ENCODE data around the gene RBM38. TPM values are rescaled to one million over a fixed set of nuclear protein-coding genes. Genes with fewer than 3 reads are reported as not detected.

RBM38 gene
- polyA plus RNA-seq, 2 of the 4 experiments (the other 2 are of a cell fraction): 6.6 to 14.2 TPM

DNA sequence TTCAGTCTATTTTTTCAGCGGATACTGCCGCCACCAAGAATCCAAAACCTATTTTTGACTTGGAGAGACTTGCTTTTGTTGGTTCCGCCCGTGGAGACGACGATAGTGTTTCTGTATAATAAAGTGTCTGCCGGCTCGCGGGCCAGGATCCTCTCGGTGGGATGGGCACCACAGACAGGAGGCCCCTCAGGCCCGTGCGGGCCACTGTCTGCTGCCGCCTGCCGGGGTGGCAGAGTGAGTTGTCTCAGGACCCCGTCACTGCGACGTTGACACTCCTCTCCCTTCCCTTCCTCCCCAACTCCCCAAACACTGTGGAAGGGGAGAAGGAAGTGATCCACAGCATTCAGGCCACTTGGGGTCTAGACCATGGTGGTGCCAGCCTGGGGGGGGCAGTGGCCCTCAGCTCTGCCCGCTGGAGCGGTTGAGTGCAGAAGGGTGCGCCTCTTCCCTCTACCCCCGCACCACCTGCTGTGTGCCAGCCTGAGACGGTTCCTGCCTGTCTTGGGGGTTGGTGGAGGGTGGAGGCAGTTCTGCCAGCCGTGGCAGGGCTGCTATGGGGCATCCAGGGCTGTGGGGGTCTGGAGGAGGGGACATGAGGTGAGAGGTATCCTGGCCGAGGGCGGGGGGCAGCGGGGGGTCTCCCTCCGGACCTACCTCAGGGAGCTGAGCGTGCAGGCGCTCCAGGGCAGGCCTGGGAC is 17.5 kb downstream of the RBM38 start:
- POLR2A ChIA-PET: no interaction called here

DNA sequence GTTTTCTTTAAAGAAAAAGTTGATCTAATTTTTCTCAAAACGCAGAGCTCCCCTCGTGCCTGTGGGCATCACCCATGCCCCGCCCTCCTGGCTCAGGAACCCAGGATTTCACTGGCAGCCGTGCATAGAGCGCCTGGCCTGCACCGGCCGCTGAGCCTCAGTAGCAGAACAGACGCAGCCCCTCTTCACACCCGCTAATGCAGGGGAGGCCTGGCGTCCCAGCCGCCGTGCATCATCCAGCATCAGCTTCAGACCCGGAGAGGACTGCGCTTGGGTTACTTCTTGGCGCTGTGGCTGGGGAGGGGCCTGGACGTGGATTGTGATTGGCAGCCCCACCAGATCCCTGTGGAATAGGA is 18.1 kb downstream of the RBM38 start:
- TF ChIP-seq, protein P1, sequence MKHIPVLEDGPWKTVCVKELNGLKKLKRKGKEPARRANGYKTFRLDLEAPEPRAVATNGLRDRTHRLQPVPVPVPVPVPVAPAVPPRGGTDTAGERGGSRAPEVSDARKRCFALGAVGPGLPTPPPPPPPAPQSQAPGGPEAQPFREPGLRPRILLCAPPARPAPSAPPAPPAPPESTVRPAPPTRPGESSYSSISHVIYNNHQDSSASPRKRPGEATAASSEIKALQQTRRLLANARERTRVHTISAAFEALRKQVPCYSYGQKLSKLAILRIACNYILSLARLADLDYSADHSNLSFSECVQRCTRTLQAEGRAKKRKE (CRISPR knock-in tag; IDR thresholded peaks at IDR 0.05; ENCODE audit: low read depth): no peak
- TF ChIP-seq NPAS2 (CRISPR knock-in tag; IDR thresholded peaks at IDR 0.05; ENCODE audit: borderline replicate concordance): no peak
- no peak for TF ChIP-seq MAZ (IDR thresholded peaks at IDR 0.05; ENCODE audit: borderline replicate concordance, low read depth, low read length)
- no peak for TF ChIP-seq FOSL2 (IDR thresholded peaks at IDR 0.05)
- no peak for TF ChIP-seq FOSL2 (CRISPR knock-in tag; IDR thresholded peaks at IDR 0.05)
- TF ChIP-seq HOXA7 (CRISPR knock-in tag; IDR thresholded peaks at IDR 0.05): no peak
- TF ChIP-seq FOSB (CRISPR knock-in tag; IDR thresholded peaks at IDR 0.05): no peak
- TF ChIP-seq FOXS1 (CRISPR knock-in tag; IDR thresholded peaks at IDR 0.05): no peak
- ATAC-seq: no peak

More for the DNA sequence above, 17.5 kb downstream of the RBM38 start:
- no peak overlapping the region for H3K27ac ChIP-seq
- no peaks in the 10 kb centered on the region for H3K4me1 ChIP-seq
- H3K4me2 ChIP-seq: no peak overlapping the region
- no peak overlapping the region for H3K4me3 ChIP-seq
- no peaks in the 10 kb centered on the region for H3K9me3 ChIP-seq
- TF ChIP-seq RCOR1 (IDR thresholded peaks at IDR 0.05; ENCODE audit: low read depth, low read length): no peak
- TF ChIP-seq, protein P2, sequence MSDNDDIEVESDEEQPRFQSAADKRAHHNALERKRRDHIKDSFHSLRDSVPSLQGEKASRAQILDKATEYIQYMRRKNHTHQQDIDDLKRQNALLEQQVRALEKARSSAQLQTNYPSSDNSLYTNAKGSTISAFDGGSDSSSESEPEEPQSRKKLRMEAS (IDR thresholded peaks at IDR 0.05): no peak
- no peak for TF ChIP-seq ZFP36 (IDR thresholded peaks at IDR 0.05; ENCODE audit: borderline replicate concordance, partially characterized antibody)
- no peak for TF ChIP-seq HEYL (CRISPR knock-in tag; IDR thresholded peaks at IDR 0.05)
- TF ChIP-seq, protein P3, sequence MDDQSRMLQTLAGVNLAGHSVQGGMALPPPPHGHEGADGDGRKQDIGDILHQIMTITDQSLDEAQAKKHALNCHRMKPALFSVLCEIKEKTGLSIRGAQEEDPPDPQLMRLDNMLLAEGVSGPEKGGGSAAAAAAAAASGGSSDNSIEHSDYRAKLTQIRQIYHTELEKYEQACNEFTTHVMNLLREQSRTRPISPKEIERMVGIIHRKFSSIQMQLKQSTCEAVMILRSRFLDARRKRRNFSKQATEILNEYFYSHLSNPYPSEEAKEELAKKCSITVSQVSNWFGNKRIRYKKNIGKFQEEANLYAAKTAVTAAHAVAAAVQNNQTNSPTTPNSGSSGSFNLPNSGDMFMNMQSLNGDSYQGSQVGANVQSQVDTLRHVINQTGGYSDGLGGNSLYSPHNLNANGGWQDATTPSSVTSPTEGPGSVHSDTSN (IDR thresholded peaks at IDR 0.05): no peak
- no peak for TF ChIP-seq EP300 (IDR thresholded peaks at IDR 0.05)
- TF ChIP-seq FOSB (CRISPR knock-in tag; IDR thresholded peaks at IDR 0.05): no peak
- no peak for TF ChIP-seq MAFK (IDR thresholded peaks at IDR 0.05; ENCODE audit: partially characterized antibody)
- TF ChIP-seq KDM5A (IDR thresholded peaks at IDR 0.05): no peak
- TF ChIP-seq TP53 (CRISPR knock-in tag; IDR thresholded peaks at IDR 0.05): no peak
- TF ChIP-seq ZNF302 (CRISPR knock-in tag; IDR thresholded peaks at IDR 0.05): no peak
- TF ChIP-seq CHD2 (IDR thresholded peaks at IDR 0.05; ENCODE audit: low read length, partially characterized antibody): no peak
- no peak for TF ChIP-seq CBX2 (IDR thresholded peaks at IDR 0.05; ENCODE audit: borderline replicate concordance, low read depth)
- TF ChIP-seq FOXS1 (CRISPR knock-in tag; IDR thresholded peaks at IDR 0.05): no peak
- no peak for TF ChIP-seq RFX5 (IDR thresholded peaks at IDR 0.05)
- TF ChIP-seq BHLHE40 (IDR thresholded peaks at IDR 0.05; ENCODE audit: low read depth, low read length): no peak
- TF ChIP-seq POLR2AphosphoS2 (conservative IDR thresholded peaks at IDR 0.05; ENCODE audit: low read length): no peak
- no peak for TF ChIP-seq HOXA7 (CRISPR knock-in tag; IDR thresholded peaks at IDR 0.05)
- TF ChIP-seq HDAC2 (IDR thresholded peaks at IDR 0.05): no peak
- TF ChIP-seq, protein P1 (CRISPR knock-in tag; IDR thresholded peaks at IDR 0.05; ENCODE audit: low read depth): no peak
- ATAC-seq: no peak
- no peak for DNase-seq (ENCODE audit: low read depth in 1 of 2, low spot score in 1 of 2)
- FAIRE-seq: no peak
- 92% methylated on average over 23 of the region's 29 CpGs for WGBS (ENCODE audit: missing lambda C conversion rate)
- CTCF ChIA-PET: interaction anchor here (0.8 to 1.3 kb wide), 3 partner anchors 9 to 53 kb away, joined by 3 read pairs; no protein-coding TSS in a partner anchor

More for the DNA sequence above, 18.1 kb downstream of the RBM38 start:
- H3K9me3 ChIP-seq: no peaks in the 10 kb centered on the region
- H3K4me2 ChIP-seq: no peak overlapping the region
- no peaks in the 10 kb centered on the region for H3K4me1 ChIP-seq
- no peak for FAIRE-seq
- ChIA-PET CTCF (interaction anchor here (0.8 to 1.0 kb wide), 2 partner anchors 27 to 53 kb away, joined by 3 read pairs; no protein-coding TSS in a partner anchor), POLR2A (no interaction called here)
- DNase-seq (ENCODE audit: low read depth in 1 of 2, low spot score in 1 of 2): no peak
- no peak overlapping the region for H3K4me3 ChIP-seq
- 86% methylated on average over 16 of the region's 16 CpGs for WGBS (ENCODE audit: missing lambda C conversion rate)
- H3K27ac ChIP-seq: no peak overlapping the region
